NCI-H146 treated with DMSO at 0.1 percent for 48 hours (cell line): ENCODE results near the gene CTNNA1.
A peak's percentile ranks its signal among the peaks of the same experiment; 100 is the strongest.
"Not testable (repeated sequence)": the region's sequence is repeated elsewhere in the genome, so short reads cannot be mapped to it uniquely, and the experiment has no call there.

Experiments used
- DNase-seq: peaks from one replicate; lab custom pipeline; 2025; ENCODE audit not compliant: unreplicated experiment; lab: John Stamatoyannopoulos, UW

The CTNNA1 gene

DNA sequence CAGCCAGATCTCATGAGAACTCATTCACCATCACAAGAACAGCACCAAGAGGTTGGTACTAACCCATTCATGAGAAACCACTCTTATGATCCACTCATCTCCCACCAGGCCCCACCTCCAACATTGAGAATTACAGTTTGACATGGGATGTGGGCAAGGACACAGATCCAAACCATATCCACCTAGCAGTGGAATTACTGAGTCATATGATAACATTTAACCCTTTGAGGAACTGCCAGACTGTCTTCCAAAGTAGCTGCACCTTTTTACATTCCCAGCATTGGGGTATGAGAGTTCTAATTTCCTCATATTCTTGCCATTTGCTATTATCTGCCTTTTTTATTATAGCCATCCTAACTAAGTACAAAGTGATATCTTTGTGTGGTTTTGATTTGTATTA lies 51.9 kb downstream of the CTNNA1 start:
- no peak for DNase-seq

GRCh38 chr5:138807182-138807581 lies 54.0 kb downstream of the CTNNA1 start:
- no peak for DNase-seq

DNA sequence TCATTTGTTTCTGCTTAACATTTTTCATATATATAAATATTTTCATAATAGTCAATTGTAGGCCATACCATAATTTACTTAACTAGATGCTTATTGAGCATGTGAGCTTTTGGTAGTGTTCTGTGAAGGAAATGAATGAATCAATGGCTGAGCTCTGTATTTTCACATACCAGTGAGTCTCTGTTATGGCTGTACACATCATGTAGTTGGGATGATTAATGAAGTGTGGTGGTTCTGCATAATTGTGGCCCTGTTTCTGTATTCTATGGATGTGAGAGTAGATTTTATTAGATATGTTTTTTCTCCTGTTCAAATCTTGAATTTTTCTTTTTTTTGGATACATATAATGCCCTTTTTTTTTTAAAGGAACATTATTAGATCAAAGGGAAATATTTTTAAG lies 56.2 kb downstream of the CTNNA1 start:
- no peak for DNase-seq

GRCh38 chr5:138810861-138811260 lies 57.6 kb downstream of the CTNNA1 start:
- DNase-seq: not testable (repeated sequence)

GRCh38 chr5:138815529-138815928 lies 62.3 kb downstream of the CTNNA1 start:
- DNase-seq: no peak

DNA sequence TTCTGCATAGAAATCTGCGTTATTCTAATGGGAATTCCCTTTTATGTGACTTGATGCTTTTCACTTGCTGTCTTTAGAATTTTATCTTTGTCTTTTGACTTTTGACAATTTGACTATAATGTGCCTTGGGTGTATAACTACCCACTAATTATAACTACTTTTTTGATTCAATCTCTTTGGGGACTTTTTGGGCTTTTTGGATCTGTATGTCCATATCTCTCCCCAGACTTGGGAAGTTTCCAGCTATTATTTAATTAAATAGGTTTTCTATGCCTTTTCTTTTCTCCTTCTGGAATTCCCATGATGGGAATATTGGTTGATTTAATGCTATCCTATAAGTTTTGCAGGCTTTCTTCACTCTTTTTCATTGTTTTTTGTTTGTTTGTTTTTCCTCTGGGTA lies 64.0 kb downstream of the CTNNA1 start:
- DNase-seq: no peak

- DNase-seq: no peak
Observed at GRCh38 chr5:138819081-138819480, 65.9 kb downstream of the CTNNA1 start.

- no peak for DNase-seq
Observed at GRCh38 chr5:138820695-138821094, 67.5 kb downstream of the CTNNA1 start.

GRCh38 chr5:138824516-138824915 lies 71.3 kb downstream of the CTNNA1 start:
- DNase-seq: no peak

- no peak for DNase-seq
Observed at GRCh38 chr5:138824924-138825863, 72.0 kb downstream of the CTNNA1 start.

DNA sequence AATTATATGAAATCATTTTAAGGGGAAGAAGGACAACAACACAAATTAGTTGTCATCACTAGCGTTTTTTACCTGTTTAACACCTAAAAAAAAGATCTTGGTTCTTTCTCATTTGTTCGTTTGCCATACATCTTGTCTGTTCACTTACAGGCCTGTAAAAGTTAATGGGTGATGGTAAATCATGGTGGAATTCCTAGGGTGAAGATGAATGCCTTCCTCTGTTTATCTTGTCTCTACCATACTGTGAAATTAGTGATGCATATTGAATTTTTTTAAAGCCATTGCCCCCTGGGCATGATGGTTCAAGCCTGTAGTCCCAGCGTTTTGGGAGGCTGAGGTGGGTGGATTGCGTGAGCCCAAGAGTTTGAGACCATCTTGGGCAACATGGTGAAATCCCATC lies 75.3 kb downstream of the CTNNA1 start:
- peak; percentile 26 for DNase-seq

DNA sequence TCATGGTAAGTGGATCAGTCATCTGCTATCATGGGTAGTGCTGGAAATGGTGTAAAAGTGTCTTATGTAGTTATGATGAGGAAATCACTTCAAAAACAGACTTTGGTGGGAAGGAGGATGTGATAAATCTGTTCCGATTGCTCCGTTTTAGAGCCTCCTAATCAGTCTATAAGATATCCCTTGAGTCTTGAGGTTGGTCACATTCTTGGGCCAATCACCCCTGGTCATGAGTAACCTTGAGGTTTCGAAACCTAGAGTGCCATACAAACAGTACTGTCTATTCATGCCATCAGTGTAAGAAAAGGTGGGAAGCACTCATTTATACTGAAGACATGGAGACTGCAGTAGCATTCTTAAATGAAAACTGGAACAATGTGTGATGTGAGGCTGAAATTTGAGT lies 76.1 kb downstream of the CTNNA1 start:
- DNase-seq: no peak

GRCh38 chr5:138831703-138832102 lies 78.5 kb downstream of the CTNNA1 start:
- no peak for DNase-seq

DNA sequence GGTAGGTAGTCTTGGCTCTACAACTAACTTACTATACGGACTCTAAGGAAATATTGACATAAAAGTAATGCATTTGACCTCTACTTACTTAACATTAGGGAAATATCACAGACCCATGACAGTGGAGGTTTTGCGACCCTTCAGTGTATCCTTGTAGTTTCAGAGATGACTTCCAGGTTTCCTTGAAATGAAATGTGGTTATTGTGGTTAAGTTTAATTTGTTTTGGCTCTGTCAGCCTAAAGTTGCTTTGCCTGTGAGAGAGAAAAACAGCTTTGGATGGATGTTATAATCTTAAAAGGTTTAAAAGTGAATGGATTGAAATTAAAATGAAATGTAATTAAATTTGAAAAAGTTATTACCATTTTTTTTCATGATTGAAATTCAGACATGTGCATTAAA lies 79.0 kb downstream of the CTNNA1 start:
- DNase-seq: no peak

DNA sequence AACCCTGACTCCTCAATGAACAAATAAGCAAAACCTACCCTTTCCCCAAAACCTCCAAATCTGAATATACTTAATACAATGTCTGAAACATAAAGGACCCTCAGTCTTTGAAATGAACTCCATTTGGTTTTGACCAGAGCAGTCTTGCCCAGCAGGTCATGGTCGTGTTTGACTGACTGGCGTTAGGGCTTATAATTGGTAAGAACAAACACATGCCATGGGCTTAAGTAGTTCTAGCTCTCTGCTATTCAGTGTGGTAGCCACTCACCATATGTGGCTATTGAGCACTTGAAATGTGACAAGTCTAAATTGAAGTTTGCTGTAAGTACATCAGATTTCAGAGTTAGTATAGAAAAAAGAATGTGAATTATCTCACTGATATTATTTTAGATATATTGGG lies 79.9 kb downstream of the CTNNA1 start:
- DNase-seq: no peak

GRCh38 chr5:138833726-138834480 lies 80.7 kb downstream of the CTNNA1 start:
- DNase-seq: peak; percentile 4

- not testable (repeated sequence) for DNase-seq
Observed at GRCh38 chr5:138834853-138835252, 81.6 kb downstream of the CTNNA1 start.

- DNase-seq: no peak
Observed at GRCh38 chr5:138837160-138837559, 83.9 kb downstream of the CTNNA1 start.

GRCh38 chr5:138840103-138840502 lies 86.9 kb downstream of the CTNNA1 start:
- no peak for DNase-seq

DNA sequence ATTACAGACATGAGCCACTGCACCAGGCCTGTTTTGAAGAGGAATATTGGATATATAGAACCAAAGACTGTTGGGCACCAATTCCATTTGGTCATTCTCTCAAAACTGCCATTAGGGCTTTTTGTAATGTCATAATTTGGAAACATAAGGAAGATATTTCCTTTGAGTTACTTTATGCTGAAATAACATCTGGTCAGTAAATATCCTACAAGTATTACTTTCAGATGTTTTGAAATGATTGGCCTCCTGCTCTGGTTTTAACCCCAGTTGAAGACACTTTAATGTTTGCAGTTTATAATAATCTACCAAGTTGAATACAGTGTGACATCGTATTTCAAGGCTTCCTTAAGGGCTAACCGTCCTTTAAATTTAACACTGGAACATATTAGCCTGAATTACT lies 88.3 kb downstream of the CTNNA1 start:
- DNase-seq: no peak

DNA sequence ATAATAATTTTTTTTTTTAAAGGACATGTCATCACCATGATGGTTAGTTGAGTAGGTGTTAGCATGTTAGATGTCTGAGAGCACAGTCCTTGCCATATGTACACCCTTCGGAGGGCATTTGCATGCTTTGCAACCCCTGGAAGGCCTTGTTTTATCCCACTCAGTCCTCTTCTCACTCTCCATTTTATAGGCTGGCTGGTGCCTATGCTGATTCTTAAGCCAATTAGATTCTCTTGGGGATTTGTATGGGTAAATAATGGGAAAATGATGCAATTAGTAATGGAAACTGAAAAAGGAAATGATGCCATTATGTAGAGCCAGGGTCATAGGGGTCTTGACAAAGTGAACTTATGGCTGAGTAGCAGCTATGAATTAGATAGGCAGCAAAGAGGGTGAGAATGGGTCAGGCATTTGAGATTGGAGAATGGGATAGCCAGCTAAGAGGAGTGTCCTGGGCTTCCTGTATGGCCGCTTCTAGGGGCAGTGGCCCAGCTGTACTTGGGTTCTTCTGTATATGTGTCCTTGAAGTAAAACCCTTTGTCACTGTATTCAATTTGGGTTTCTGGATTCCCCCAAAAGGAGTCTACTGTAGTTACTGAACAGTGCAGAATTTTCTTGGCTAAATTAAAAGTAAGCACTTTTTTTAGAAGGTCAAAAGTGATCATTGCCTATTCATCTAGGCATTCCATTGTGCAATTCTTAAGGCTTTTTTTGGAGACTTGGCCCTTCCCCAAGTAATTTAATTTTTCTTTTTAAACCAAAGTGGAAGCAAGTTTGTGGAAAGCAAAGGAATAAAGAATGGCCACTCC lies 90.3 kb downstream of the CTNNA1 start:
- DNase-seq: no peak
